ENCODE data around the gene WBP11. TPM values are rescaled to one million over a fixed set of nuclear protein-coding genes. Genes with fewer than 3 reads are reported as not detected.
A peak's percentile ranks its signal among the peaks of the same experiment; 100 is the strongest.

WBP11 gene
- total RNA-seq, 1 experiment from 2014 or later, result 56.6 TPM

DNA sequence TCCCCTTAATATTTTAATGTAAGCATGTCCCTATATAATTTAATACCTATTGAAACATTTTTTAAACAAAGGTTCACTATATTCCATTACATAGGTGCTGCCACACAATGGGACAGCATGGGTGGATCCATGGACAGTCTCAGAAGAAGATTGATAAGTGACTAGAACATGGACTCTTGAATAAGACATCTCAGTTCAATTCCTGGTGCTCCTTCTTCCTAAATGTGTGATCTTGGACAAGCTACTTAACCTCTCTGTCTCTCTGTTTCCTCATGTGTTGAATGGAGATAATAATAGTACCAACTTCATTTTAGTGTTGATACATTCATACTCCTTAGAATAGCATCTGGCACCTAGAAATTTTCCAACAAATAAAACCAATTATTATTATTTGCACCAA is 41.1 kb upstream of the WBP11 start:
- no peak overlapping the region for H3K27ac Mint-ChIP-seq (ENCODE audit: low read depth, unreplicated experiment)
- ChIA-PET POLR2A (interaction anchor here (0.8 to 1.0 kb wide), 2 partner anchors 10 to 153 kb away, joined by 3 read pairs; no protein-coding TSS in a partner anchor), CTCF (interaction anchor here (0.6 to 7.1 kb wide), 6 partner anchors 16 to 306 kb away, joined by 4 to 121 read pairs (median 6); no protein-coding TSS in a partner anchor)
- no TSS peak for BruUV-seq (replicated peaks)
- intact Hi-C loops (cut with micrococcal nuclease), result loop anchor here (2.0 to 10.0 kb wide), 3 partner anchors 70 to 678 kb away; a partner anchor contains a TSS
- H3K4me3 Mint-ChIP-seq (ENCODE audit: unreplicated experiment), result no peak overlapping the region
- no peaks in the 10 kb centered on the region for H3K27me3 Mint-ChIP-seq (ENCODE audit: insufficient read depth, unreplicated experiment)
- DNase-seq (ENCODE audit: unreplicated experiment), result no peak
- no peaks in the 10 kb centered on the region for H3K9me3 Mint-ChIP-seq (ENCODE audit: unreplicated experiment)
- TF ChIP-seq, protein P1, sequence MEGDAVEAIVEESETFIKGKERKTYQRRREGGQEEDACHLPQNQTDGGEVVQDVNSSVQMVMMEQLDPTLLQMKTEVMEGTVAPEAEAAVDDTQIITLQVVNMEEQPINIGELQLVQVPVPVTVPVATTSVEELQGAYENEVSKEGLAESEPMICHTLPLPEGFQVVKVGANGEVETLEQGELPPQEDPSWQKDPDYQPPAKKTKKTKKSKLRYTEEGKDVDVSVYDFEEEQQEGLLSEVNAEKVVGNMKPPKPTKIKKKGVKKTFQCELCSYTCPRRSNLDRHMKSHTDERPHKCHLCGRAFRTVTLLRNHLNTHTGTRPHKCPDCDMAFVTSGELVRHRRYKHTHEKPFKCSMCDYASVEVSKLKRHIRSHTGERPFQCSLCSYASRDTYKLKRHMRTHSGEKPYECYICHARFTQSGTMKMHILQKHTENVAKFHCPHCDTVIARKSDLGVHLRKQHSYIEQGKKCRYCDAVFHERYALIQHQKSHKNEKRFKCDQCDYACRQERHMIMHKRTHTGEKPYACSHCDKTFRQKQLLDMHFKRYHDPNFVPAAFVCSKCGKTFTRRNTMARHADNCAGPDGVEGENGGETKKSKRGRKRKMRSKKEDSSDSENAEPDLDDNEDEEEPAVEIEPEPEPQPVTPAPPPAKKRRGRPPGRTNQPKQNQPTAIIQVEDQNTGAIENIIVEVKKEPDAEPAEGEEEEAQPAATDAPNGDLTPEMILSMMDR (IDR thresholded peaks at IDR 0.05; ENCODE audit: unreplicated experiment), result no peak
- no peaks in the 10 kb centered on the region for H3K36me3 Mint-ChIP-seq (ENCODE audit: insufficient read depth, unreplicated experiment)
- H3K4me1 Mint-ChIP-seq (ENCODE audit: insufficient read depth, unreplicated experiment), result peaks cover 26% of the 10 kb centered on the region

DNA sequence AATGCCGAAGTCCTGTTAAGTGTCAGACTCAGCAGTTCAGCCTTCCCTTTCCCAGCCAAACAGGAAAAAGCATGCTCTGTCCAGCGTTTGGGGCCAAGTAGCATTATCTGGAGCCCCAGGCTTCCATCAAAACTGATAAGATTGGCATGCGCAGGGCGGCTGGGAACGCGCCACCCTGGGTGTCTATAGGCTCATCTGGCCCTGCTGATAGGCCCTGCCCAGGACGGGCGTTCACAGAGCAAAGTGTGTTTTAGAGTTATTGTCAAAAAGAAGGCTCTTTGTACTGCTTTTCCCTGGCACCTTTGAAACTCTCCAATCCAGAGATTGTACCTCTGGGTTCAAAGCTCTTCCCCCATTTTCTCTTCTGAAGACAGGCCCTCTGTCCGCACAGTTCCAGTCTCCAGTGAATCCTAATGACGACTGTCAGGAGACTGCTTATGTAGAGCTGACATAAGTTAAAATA is 40.2 kb upstream of the WBP11 start, which contains the start of gene ART4:
Gene ART4, minus strand, starts transcription at position 102 of the 463 bp plus-strand sequence. CDS start 413 bp downstream, outside the sequence.
- H3K9me3 Mint-ChIP-seq (ENCODE audit: unreplicated experiment), result no peaks in the 10 kb centered on the region
- peaks cover 32% of the 10 kb centered on the region for H3K4me1 Mint-ChIP-seq (ENCODE audit: insufficient read depth, unreplicated experiment)
- POLR2A ChIA-PET, result no interaction called here
- DNase-seq (ENCODE audit: unreplicated experiment), result no peak
- peak within 1 kb of the TSS; percentile 86 for H3K27ac Mint-ChIP-seq (ENCODE audit: low read depth, unreplicated experiment)
- H3K4me3 Mint-ChIP-seq (ENCODE audit: unreplicated experiment), result no peak within 1 kb of the TSS
- BruUV-seq (replicated peaks), result no TSS peak
- CTCF ChIA-PET, result interaction anchor here (0.7 to 7.1 kb wide), 6 partner anchors 10 to 378 kb away, joined by 3 to 121 read pairs (median 6); partner anchors contain the start of gene RERG
- no peaks in the 10 kb centered on the region for H3K27me3 Mint-ChIP-seq (ENCODE audit: insufficient read depth, unreplicated experiment)
- intact Hi-C loops (cut with micrococcal nuclease), result loop anchor here (10.0 kb wide), 1 partner anchor 69 kb away; a partner anchor contains a TSS
- no peaks in the 10 kb centered on the region for H3K36me3 Mint-ChIP-seq (ENCODE audit: insufficient read depth, unreplicated experiment)
- TF ChIP-seq, protein P1 (IDR thresholded peaks at IDR 0.05; ENCODE audit: unreplicated experiment), result no peak

DNA sequence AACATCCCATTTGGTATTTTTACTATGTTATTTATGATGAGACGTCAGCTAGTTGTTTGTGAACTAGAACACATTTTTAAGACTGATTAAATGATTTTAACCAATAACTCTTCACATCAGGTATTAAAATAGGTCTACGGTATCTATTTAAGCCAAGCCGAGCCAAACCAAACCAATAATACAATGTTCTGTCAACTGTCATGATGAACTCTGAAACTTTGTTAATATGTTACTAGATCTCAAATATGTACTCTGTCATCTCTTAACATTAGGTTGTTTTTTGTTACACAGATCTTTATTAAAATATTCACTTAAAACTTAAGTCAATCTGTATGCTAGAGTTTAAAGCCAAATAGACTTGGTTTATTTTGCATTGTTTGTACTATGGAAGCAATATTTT is 39.0 kb upstream of the WBP11 start:
- Mint-ChIP-seq H3K4me3 (ENCODE audit: unreplicated experiment) (no peak overlapping the region), H3K27ac (ENCODE audit: low read depth, unreplicated experiment) (peak overlapping the region; percentile 86), H3K36me3 (ENCODE audit: insufficient read depth, unreplicated experiment) (no peaks in the 10 kb centered on the region), H3K9me3 (ENCODE audit: unreplicated experiment) (no peaks in the 10 kb centered on the region), H3K27me3 (ENCODE audit: insufficient read depth, unreplicated experiment) (no peaks in the 10 kb centered on the region), H3K4me1 (ENCODE audit: insufficient read depth, unreplicated experiment) (peaks cover 32% of the 10 kb centered on the region)
- ChIA-PET POLR2A (interaction anchor here (0.5 to 3.2 kb wide), 2 partner anchors 39 to 249 kb away, joined by 3 to 14 read pairs; partner anchors contain the start of genes C12orf60 and WBP11), CTCF (interaction anchor here (7.1 kb wide), 1 partner anchor 153 kb away, joined by 121 read pairs; no protein-coding TSS in a partner anchor)
- intact Hi-C loops (cut with micrococcal nuclease), result loop anchor here (10.0 kb wide), 1 partner anchor 68 kb away; a partner anchor contains a TSS
- no peak for DNase-seq (ENCODE audit: unreplicated experiment)
- no TSS peak for BruUV-seq (replicated peaks)
- TF ChIP-seq, protein P1 (IDR thresholded peaks at IDR 0.05; ENCODE audit: unreplicated experiment), result no peak

DNA sequence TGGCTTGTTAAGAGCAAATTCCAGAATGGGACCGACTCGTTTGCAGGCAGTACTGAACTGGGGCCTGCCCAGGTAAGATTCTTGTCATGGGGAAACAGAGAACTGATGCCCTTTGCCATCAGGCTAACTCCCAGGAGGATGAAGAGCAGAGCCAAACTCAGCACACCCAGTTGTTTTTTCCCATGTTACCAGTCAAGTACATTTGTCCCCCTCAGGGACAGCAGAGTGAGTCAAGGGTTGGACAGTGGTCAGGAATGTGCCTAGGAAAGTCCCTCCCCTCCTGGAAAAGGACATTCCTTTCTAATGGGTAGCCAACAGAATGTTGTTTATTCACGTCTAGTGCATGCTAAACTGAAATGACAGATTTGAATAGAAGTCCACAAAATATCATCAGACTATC is 38.5 kb upstream of the WBP11 start:
- Mint-ChIP-seq H3K36me3 (ENCODE audit: insufficient read depth, unreplicated experiment) (no peaks in the 10 kb centered on the region), H3K4me3 (ENCODE audit: unreplicated experiment) (no peak overlapping the region), H3K27me3 (ENCODE audit: insufficient read depth, unreplicated experiment) (no peaks in the 10 kb centered on the region), H3K27ac (ENCODE audit: low read depth, unreplicated experiment) (peak overlapping the region; percentile 86), H3K9me3 (ENCODE audit: unreplicated experiment) (no peaks in the 10 kb centered on the region), H3K4me1 (ENCODE audit: insufficient read depth, unreplicated experiment) (peaks cover 35% of the 10 kb centered on the region)
- DNase-seq (ENCODE audit: unreplicated experiment), result peak; percentile 84
- TF ChIP-seq, protein P1 (IDR thresholded peaks at IDR 0.05; ENCODE audit: unreplicated experiment), result no peak
- ChIA-PET CTCF (no interaction called here), POLR2A (interaction anchor here (3.2 kb wide), 1 partner anchor 38 kb away, joined by 14 read pairs; the partner anchor contains the start of genes C12orf60 and WBP11)
- no TSS peak for BruUV-seq (replicated peaks)
- intact Hi-C loops (cut with micrococcal nuclease), result loop anchor here (10.0 kb wide), 1 partner anchor 67 kb away; a partner anchor contains a TSS

All from MCF 10A (cell line).